GM19452 (cell line): Measurements from ENCODE around the gene NOS2.

Experiments used
- ATAC-seq: cut with Tn5 transposase; IDR thresholded peaks from one replicate; pipeline ENCODE4 v1.9.1; 2021; ENCODE audit not compliant: unreplicated experiment

The NOS2 gene

DNA sequence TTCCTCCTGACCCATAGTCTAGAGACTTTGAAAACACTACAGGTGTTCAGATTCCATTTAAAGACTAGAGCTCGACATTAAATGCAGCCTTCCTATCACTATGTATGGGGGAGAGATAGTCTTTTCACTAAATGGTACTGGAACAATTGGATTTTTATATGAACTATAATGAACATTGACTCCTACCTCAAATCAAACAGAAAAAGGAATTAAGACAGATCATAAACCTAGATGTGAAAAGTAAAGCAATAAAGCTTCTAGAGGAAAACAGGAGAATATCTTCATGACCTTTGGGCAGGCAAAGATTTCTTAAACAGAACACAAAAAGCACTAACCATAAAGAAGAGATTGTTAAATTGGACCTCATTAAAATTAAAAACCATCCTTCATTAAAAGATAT lies 18.8 kb upstream of the NOS2 start:
- ATAC-seq, result no peak

GRCh38 chr17:27818401-27819105 lies 18.2 kb upstream of the NOS2 start:
- ATAC-seq, result no peak

- ATAC-seq, result no peak
Observed at GRCh38 chr17:27817731-27818130, 17.4 kb upstream of the NOS2 start.

- ATAC-seq, result no peak
Observed at GRCh38 chr17:27816946-27817345, 16.6 kb upstream of the NOS2 start.

- no peak for ATAC-seq
Observed at GRCh38 chr17:27811961-27812360, 11.6 kb upstream of the NOS2 start.

DNA sequence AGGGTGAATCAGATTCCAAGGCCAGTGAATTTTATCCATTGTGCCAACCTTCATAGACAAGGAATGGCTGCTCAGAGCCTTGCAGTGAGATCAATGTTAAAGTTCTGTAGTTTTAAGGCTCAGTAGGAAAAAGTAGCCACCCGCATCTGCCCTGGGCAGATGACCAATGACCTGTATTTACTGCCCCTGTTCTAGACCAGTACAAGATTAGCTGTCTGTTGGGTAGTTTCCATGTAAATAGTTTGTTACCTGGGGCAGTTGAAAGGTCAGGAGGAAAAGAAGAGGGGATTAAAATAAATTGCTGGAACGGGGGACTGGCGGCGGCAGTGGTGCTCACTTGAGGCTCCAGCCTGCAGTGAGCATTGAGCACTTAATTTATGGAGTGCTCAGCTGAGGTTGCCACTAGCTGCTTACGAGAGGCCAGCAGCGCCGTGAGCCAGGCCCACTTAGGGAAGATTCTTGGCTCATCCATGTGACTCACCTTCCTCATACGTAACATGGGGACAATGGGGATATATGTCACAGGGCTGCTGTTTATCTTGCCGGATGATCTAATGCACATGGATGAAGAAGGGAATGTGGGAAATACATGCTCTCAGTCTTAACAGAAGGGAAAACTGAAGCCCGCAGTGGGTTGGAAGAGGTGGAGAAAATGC lies 10.7 kb upstream of the NOS2 start:
- ATAC-seq, result no peak

DNA sequence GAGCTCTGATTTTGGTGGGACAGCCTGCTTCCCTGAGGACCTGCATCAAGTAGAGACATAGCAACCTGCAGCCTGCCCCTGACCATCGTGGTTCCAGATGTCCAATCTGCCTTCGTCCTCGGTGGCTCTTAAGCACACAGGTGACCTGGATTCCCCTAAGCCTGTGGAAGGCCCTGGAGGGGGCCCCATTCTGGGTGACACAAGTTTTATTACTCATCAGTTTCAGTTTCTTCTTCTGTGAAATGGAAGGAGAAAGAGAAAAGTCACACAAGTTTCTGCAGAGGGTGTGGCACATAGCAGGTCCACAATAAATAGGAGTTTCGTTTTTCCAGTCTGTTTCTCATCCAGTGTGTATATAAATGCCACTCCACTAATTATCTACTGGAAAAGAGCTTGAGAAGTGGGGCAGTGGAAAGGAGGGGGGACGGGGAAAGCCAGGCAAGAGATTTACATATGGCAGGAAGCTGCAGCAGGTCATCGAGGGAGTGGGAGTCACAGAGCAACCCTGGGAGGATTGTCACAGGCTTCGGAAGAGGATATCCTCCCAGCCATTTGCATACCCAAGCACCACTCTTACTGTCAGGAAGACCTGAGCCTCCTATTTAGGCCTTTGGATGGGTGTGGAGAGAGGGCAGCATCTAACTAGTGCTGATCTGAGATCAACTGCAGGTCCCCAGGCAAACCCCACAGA lies 10.0 kb upstream of the NOS2 start:
- peak; percentile 40 for ATAC-seq

- no peak for ATAC-seq
Observed at GRCh38 chr17:27809555-27809954, 9.2 kb upstream of the NOS2 start.

DNA sequence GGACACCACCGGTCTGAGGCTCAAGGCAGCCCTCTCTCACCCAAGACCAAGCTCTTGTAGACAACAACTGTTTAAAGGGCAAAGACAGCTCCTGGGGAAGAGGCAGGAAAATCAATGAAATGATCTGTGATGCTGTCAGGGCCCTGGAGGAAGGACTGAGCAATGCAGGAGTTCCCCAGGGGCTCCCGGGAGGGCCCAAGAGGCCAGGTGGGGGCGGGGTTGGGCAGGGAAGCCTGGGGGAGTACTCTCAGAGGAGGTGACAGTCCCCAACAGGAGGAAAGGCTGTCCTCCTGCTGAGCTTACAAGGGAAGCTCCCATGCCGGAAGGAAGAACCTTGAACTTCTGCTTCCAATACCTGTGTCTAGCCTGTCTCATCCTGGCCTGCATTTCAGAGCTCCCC lies 8.3 kb upstream of the NOS2 start:
- ATAC-seq, result no peak

GRCh38 chr17:27807567-27808470 lies 7.5 kb upstream of the NOS2 start:
- ATAC-seq, result peak; percentile 72

DNA sequence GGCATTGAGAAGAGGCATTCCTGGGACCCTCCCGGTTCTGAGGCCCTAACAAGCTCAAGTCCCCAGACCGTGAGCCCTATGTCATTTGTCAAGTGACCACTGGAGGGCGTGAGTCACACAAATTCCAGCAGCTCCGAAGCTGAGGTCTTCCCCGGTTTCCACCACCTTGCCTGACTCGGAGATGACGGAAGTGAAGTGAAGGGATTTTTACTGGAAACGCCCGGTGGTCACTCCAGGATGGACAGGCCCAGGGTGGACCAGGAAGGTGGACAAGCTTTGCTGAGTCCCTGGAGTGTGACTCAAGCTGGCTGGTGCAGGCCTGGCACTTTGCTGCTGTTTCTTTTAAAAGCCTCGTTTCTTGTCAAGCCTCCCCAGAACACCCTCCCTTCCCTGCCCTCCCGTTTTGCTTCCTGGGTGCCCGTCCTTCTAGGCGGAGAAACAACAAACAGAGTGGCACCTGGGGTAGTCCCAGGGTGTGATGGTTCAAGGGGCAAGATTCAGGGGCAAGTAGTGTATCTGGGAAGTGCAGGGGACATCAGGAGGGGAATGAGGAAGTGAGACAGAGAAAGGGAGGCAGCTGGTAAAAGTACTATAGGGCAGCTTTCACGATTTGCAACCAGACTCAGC lies 5.3 kb upstream of the NOS2 start:
- ATAC-seq, result peak; percentile 45

DNA sequence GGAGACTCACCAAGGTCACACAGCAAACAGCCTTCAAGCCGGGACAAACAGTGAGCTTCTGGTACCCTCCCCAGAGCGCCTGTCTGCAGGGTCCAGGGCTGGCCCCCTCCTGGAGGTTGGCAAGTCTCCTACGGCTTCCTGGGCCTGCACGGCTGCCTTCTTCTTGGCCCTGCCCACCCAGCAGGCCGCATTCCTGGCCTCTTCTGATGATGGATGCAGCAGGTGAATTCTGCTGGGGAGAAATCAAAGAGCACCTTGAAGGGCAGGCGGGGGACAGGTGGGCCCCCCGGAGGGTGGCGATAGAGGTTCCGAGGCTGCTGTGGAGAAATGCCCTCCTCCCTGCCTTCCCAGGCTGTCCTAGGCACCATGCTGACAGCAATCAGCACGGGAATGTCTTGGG lies 3.8 kb upstream of the NOS2 start:
- no peak for ATAC-seq

DNA sequence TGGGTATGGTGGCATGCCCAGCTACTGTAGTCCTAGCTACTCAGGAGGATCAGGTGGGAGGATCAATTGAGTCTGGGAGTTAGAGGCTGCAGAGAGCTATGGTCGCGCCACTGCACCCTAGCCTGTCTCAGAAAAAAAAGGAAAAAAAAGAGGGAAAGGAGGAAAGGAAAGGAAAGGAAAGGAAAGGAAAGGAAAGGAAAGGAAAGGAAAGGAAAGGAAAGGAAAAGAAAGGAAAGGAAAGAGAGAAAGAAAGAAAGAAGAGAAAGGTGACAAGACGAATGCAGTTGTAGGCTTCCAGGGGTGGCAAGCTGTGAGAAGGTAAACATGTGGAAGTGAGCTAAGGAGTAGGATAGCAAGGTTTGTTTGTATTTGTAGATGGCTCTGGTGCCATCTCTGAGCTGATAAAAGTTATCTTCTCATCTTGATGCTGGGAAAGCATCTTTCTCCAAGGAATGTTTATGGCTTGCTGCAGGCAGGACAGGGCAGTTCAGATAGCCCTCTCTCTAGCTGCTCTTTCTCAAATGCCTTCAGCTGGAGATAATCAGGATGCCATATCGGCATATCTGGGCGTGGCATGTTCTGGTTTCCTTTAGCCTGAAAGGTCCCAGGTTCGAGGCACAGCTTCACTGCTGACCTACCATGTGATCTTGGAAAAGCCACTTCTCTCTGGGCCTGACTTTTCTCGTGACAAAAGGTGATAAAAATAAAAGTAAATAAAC lies 2.8 kb upstream of the NOS2 start:
- no peak for ATAC-seq

DNA sequence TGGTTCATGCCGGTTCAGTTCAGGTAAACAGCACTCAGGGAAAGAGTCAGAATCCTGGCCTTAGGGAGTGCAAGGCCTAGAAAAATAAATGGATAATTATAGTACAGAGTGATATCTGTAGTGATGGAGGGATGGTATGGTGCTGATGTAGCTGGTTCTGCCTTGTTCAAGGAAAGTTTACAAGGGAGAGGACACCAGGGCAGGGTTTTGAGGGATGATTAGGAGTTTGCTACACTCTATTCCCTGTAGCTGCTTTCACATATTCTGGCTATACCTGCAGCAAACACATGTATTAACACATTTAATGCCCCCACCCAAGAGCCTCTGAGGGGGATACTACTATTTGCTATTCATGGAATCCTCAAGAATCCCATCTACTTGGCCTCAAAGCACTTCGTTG lies 1.7 kb upstream of the NOS2 start:
- no peak for ATAC-seq

GRCh38 chr17:27798376-27798775 lies 2.0 kb downstream of the NOS2 start:
- ATAC-seq, result no peak

DNA sequence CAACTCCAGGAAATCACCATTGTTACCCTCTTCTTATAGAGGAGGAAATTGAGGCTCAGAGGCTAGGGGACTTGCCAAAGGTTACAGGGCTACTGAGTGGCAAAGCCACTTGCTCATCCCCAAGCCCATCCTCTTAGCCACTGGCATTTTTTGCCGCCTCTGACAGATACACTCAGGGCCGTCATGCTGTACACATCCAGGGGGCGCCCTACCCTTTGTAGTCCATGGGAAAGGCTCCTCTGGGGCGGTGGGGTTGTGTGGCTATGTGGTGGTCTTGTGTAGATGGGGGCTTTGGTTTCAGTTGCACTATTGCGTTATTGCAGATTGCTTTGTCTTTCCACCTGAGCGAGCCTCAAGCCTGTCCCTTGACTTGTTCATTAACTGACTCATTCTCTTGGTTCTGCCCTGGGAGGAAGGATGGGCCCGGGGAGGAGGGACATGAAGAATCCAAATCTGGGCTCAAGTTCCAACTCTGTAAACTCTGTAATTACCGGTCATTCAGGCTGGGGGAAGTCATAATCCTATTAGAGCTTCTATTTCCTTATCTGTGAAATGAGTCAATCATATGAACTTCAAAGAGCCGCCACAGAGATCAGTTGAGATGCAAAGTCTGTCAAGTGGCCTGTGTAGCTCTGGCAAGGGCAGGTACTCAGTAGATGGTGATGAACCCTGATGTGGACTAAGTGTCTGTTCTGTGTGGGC lies 2.8 kb downstream of the NOS2 start:
- ATAC-seq, result no peak

GRCh38 chr17:27793906-27794569 lies 6.3 kb downstream of the NOS2 start:
- no peak for ATAC-seq

DNA sequence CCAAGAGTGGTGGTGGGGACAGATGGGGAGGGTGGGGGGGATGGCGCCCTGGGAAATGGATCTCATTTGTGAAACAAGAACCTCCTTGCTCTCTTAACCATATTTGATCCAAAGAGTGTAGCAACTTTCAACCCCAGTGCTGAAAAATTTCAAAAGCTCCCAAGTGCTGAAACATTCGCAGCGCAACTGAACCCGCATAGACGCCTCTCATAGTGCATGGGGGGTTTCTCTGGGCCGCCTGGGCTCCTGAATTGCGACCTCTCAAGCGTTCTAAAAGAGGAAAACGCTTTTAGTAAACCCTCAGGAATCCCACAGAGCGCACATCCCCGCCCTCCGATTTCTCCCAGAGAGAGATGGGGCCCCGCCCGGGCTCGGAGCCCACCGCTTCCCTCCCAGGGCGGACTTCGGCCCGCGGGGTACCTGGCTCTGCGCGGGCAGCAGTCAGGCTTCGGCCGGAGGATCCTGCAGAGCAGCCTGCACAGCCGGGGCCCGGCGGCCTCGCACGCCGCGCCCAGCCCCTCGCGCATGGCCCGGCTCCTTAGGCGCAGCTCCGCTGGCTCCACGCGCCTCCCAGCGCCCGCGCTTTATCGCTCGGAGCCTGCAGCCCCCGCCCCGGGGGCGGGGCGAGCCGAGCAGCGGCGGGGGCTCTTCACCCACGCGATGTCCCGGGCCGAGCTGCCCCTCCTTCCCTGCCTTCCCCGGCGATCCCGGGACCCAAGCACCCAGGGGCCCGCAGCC lies 7.0 kb downstream of the NOS2 start:
- ATAC-seq, result no peak
